Measurements from ENCODE around the gene HIPK2.
"Not testable (repeated sequence)": the region's sequence is repeated elsewhere in the genome, so short reads cannot be mapped to it uniquely, and the experiment has no call there.

HIPK2 gene

DNA sequence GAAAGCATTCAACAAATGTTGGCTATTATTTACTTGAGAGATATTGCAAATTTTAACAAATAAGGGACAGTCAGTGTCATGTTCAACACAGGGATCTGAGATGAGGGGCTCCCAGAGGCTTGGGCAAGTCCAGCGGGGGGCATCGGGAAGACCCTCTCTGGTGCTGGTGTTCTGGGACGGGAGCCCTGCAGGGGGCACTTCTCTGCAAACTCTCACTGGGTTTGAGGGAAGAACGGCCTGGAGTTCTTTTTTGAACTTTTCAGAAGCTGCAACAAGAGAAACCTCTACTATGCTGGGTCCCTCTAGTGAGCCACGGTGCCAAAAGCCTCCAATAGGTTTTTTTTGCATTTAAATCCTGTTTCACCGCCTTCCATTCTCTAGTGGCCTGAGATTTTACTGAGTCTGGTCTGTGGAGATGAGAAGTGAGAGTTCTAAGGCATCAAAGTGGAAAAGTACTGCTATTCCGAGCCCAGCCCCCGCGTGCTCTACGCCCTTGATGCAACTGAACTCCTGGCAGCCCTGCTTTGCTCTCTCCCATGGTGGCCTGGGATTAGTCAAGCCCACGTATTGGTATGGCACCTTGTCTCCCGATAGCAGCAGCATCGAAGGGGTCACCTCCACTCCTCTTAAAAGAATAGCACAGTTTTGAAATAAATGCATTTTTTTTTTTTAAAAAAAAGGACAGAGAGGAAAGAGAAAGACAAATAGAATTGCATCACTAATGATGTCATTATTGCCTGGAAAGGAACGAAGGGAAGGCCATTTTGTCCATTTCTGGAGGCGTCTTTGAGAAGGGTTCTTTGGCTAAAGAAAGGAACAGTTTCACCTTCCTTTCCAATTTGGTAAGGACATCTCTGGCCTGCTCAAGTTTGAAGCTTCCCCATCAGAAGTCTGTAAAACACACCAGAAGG, 210.8 kb downstream of the HIPK2 start:
- no peak for DNase-seq (ENCODE audit: low read depth)

DNA sequence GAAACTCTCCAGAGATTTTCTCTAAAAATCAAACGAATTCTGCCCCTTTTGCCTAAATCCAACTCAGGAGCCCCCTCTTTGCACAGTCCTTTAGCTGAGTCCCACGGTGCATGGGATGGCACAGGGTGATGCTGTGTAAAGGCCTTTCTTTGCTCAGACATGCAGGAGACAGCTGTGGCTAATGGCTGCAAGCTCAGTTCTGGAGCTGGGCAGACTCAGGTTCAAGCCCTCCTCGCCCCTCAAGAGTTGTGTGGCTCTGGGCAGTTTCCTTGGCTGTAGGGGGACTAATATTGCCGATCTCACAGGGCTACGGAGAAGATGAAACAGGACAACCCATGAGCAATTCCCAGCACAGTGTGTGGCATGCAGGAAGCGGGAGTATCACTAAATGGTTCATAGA, 211.7 kb downstream of the HIPK2 start:
- no peak for DNase-seq (ENCODE audit: low read depth)

DNA sequence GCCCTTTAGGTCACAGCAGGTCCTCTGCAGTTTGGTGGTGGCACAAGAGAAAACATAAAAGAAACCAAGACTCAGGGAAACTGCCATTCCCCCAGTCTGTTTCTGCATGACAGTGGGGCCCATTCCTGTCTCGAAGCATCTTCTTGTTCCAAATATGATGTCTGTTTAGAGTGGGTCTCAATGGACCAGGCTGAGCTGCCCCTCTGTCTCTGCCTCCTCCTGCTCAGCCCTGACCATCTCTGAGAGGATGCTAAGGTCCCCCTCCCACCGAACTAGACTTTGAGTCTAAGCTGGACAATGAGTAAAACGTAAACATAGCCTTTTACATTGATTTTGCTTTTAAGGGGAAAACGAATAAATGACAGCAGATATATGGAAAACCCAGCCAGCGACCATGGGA, 213.9 kb downstream of the HIPK2 start:
- DNase-seq (ENCODE audit: low read depth), result no peak

DNA sequence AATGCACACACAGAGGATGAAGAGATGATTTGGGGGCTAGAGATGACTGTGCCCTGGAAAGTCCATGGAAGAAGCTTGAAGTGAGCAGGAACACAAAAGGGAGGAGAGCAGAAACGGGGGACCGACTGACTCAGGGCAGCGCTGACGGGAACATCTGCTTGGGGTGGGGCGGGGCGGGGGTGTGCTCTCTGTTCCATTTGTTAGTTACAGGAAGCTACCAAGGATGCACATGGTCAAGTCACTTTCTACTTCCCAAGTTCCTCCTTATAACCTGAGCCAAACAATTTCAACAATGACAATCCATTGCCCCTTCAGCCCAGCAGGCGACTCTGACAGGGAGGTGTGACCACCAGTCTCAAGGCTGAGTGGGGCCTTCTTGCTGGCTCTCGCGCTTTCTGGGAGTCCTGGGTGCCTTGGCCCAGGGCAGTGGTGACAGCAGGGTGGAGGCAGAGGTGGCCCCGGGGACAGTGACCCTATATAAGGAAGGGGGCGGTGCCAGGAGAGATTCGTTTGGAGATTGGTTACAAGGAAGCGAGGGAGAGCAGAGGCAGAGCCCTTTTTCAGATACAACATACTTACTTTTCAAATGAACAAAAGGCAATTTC, 214.7 kb downstream of the HIPK2 start:
- DNase-seq (ENCODE audit: low read depth), result no peak

DNA sequence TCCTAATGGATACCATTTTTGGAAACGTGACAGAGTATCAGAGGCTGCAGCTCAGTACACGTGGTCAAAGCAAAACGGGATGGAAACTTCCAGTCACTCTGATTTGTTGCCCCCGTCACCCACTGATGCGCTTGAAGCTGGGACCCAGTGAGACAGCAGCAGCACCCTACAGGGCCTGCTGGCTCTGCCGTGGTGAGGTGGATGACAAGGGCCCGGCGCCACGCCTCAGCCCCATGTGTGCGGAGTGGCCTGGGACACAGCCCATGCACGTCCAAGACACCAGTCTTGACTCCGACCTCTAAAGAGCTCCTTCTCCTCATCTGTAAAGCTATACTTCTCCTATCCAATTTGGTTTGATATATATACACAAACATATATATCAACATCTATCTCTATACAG, 215.3 kb downstream of the HIPK2 start:
- DNase-seq (ENCODE audit: low read depth), result no peak

DNA sequence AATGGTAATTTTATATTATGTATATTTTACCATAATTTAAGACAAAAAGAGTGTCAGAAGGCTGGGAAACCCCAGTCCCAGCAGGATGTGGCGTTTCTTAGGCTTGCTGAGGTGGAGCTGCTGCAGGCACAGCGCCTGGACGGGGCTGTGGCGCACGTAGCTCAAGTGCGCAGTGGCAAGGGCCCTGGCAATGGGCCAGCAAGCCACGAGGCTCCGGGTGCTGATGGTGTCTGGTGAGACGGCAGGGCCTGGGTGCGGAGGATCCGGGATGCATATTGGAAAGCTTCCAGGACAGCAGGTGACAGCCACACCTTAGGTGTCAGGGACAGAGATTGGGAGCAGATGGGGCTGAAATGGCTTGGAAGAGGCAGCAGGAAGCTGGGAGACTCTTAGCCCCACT, 217.1 kb downstream of the HIPK2 start:
- no peak for DNase-seq (ENCODE audit: low read depth)

DNA sequence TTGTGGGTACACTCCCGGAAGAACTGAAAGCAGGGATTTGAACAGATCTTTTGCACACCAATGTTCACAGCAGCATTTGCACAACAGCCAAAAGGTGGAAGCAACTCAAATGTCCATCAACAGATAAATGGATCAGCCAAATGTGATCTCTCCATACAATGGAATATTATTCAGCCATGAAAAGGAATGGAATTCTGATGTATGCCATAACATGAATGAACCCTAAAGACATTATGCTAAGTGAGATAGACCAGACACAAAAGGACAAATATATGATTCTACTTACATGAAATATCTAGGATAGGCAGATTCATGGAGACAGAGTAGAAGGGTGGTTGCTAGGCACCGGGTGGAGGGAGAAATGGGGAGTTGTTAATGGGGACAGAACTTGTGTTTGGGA, 217.6 kb downstream of the HIPK2 start:
- no peak for DNase-seq (ENCODE audit: low read depth)

DNA sequence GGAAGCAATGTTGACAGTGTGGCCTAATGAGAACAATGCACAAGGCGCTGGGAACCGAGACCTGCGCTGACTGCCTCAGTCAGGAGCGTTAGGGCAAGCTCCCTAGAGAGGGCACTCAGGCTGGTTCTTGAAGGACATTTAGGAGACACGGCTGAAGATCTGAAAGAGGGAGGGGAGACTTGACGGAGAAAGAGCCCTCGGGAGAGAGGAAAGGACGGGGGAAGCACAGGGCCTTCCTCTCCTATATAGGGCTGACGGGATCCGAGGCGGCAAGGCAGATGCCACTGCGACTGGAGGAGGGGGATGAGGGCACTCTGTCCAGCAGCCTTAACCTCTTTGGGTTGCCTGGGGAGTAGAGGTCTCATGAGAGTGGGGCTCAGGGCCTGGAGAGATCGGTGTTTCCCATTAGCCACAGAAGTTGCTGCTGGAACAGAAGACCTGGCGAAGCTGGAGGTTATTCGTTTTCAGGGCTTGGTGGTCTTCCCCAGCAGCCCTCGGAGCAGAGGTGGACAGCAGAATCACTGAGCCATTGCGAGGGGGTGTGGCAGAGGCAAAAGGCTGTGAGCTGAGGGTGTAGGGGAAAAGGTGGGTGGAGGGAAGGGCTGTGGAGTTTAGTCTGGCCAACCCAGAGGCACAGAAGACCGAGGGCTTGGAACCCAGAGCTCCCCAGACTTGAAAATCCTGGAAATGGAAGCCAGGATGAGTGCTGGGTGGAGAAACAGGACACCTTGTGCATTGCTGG, 218.3 kb downstream of the HIPK2 start:
- no peak for DNase-seq (ENCODE audit: low read depth)

DNA sequence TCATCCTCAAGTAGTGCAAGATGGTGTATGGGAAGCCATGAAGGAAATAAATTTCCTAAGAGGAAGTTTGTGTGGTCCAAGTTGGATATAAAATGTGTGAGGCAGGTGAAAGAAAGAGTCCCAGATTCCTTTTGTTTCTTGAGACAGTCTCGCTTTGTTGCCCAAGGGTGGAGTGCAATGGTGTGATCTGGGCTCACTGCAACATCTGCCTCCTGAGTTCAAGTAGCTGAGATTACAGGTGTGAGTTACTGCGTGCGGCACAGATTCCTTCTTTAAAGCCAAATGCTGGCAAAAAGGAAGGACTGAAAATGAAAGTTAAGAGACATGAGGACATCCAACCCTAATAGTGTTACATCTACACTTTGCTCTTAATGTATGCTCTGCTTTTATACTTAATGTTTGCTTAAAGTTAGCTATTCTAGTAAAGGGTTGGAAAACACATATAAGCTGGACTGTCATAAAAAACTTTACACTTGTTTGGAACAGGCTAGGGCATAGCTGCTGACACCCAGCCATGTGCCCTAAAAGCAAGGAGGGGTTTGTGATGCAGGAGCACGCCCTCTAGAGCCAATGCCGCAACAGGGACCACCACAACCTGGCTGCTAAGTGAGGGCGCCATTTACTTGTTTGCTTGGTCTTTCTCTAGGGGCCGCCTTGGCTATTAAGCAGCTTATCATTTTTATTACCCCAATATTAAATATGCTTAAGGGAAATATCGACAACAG, 219.8 kb downstream of the HIPK2 start:
- DNase-seq (ENCODE audit: low read depth), result no peak

DNA sequence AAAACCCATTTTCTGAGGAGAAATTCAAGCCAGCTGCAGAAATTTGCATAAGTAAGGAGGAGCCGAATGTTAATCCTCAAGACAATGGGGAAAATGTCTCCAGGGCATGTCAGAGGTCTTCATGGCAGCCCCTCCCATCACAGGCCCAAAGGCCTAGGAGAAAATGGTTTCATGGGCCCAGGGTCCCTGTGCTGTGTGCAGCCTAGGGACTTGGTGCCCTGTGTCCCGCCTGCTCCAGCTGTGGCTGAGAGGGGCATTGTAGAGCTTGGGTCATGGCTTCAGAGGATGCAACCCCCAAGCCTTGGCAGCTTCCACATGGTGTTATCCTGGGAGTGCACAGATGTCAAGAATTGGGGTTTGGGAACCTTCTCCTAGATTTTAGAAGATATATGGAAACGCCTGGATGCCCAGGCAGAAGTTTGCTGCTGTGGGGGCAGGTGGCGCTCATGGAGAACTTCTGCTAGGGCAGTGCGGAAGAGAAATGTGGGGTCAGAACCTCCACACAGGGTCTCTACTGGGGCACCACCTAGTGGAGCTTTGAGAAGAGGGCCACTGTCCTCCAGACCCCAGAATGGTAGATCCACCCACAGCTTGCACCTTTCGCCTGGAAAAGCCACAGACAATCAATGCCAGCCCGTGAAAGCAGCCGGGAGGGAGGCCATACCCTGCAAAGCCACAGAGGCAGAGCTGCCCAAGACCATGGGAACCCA, 223.7 kb downstream of the HIPK2 start:
- not testable (repeated sequence) for DNase-seq (ENCODE audit: low read depth)

DNA sequence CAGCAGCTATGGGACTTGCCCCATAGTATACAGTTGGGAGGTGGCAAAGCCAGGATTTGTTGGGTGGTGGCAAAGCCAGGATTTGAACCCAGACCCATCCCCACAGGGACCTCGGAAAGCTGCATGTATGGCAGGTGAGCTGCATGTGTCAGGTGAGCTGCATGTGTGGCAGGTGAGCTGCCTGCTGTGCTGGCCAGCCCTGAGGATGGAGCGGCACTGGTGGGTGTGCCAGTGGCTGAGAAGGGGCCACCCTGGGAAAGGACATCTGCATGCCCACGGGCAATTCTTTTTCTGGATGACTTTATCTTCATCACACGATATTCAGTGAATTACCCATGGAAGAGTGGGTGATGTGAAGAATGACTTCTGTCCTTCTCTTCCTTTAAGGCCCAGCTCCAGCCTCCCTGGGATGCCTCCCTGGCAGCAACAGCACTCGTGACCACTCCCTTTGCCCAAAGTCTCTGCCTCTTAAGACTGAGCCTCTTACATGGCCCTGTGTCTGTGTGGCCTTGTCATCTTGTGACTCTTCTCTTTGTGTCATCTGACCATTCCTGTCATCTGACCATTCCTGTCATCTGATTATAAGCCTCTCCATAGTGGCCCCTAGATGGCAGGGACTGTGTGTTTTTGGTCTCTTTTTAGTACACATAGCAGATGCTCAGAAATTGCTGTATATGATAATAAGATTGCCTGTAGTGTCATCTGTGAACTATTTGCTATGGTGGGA, 229.3 kb downstream of the HIPK2 start:
- DNase-seq (ENCODE audit: low read depth), result no peak

DNA sequence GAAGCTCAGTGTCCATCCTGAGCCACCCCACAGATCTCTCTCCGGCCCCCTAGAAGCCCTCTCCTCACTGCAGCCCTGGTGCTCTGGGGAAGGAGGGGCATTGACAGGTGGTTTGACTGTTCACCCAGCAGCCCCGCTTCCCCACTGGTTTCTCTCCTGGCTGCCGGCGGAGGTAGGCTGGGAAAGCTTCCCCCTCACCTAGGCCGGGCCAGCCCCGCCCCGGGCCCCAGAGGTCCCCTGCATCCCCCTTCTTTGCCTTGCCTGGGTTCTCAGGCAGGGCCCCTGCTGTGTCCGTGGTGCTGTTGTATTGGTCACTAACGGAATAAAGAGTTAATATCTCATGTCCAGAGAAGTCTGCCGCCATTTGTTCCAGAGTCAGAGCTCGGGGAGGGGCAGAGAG, 233.2 kb downstream of the HIPK2 start:
- no peak for DNase-seq (ENCODE audit: low read depth)

DNA sequence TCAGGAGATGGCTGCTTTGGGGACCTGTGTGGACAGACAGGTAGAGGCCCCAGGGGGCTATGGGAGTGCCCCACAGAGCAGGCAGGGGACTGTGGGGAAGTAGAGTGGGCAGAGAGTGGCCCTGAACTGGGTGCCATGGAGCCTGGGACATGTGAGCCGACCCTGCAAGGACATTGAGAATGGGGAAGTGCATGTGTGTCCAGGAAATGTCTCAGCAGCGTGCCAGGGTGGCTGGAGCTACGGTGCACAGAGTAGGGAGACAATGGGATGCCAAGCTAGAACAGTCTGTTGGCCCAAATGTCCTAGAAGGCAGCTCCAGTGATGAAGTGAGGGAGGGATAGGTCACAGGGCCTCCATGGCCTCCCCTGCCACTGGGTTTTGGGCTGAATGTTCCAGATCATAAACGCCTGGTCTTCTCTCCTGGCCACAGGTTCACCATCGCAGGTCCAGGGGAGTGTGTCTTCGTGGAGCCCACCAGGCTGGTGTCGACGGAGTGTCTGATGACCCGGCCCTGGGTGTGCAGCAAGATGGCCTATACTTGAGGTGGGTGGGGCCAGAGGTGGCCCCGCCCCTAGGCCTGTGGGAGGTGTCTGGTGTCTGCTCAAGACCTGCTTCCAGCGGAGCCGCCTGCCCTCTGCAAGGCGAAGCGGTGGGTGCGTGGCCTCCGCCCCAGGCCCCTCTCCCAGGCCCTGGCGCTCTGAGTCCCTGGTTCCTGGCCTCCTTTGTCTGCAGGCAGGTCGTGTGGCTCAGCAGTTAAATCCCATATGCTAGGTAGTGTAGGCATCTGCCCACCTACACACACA, 233.8 kb downstream of the HIPK2 start:
- no peak for DNase-seq (ENCODE audit: low read depth)

DNA sequence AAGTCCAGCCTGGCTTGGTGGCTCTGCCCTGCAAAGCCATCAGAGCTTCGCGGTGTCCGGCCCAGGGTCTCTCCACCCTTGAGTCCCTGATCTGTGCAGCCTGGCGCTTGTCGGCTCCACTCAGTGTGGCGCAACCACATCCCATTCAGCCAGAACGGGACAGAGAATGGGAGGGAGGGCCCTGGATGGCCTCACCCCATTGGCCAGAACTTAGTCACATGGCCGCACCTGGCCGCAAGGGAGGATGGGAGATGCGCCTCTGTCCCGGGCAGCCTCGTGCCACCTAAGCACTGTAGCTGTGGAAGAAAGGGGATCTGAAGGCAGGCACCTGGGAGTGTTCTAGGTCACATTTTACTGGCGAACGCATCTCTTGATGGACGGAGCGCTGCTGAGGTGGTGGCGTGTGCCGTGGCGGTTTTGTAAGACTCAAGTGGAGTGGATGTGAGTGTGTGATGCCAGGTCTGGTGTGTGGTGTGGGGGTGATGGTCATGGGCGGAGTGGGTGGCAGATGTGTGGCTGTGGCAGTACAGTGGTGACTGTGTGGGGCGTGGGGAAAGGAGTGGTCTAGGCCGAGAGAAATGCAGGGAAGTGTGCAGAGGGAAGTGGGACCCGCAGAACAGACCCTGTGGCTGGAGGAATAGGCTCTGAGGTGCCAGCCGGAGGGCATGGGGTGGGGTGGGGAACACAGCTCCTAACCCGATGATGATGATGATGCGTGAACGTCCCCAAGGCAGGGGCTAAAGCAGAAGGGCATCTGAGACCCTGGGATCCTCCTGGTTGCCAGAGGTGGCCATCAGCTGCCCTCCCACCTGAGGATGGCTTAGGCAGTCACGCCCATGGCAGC, 235.3 kb downstream of the HIPK2 start:
- DNase-seq (ENCODE audit: low read depth), result no peak

DNA sequence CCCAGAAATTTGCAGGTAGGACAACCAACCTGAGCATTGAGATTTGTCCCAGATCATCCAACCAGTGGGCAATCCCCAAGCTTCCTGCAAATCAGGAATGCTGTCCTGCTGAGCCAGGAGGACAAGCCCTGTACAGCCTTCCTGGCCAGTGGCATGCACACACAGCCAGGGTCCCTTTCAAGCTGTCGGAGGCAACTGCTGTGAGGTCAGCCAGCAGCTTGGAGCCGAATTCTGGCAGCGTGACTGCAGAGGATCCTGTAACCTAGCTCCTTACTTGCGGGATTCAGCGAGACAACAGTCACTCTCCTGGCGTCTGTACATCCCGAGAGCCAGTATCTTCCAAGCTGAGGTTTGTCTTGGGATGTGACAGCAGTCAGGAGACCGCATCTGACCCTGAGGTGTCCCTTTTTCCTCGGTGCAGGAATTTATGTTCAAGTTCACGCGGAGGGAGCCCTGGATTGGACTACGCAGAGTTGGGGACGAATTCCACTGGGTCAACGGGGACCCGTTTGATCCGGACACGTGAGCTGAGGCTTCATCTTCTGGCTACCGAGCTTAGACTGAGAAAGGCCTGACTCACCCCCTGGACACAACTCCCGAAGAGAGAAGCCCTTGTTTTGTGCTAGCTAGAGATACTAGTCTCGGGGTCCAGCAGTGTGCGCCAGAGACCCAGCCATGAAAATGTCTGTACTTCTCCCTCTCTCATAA, 236.0 kb downstream of the HIPK2 start:
- DNase-seq (ENCODE audit: low read depth), result no peak

DNA sequence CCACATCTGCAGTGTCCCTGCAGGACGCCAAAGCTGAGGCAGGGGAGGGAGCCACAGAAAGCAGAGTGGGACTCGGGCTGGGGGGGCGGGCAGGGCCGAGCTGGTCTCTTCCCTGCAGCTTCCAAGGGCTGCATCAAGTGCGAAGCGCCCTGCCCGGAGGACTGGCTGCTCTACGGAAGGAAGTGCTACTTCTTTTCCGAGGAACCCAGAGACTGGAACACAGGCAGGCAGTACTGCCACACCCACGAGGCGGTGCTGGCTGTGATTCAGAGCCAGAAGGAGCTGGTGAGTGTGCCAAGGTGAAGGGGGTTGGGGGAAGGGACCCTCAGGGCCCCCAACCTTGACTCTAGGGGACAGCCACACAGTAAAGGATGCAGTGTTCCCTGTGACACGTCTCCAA, 237.6 kb downstream of the HIPK2 start:
- DNase-seq (ENCODE audit: low read depth), result no peak

DNA sequence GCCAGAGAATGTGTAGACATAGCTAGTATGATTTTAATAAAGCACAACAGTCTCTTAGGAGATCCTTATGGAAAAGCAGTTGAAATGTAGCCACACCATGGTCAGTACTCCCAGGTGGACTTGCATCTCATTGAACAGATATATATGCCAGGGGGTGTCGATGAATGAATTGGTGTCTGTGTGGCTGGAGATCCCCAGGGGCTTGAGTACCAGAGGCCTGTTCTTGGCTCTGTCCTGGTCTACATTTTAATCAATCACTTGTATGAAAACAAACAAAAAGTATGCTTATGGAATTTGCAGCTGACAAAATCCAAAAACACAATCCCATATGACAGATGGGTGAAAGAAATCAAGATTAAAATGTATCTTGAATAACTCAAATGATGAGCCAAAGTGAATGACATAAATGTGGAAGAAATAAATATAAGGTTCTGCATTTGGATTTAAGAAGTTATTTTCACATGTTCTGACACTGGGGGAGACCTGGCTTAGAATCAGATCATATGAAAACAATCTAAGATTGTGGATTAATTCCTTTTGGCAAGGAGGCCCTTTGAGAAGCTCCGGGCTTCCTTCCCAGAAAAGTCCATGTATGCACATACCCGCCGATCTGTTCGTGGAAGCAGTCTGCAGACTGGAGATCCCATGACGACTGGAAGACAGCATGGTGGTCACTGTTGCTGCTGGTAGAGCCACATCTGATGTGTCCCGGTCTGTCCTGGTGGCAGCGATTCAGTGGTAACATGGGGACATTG, 238.7 kb downstream of the HIPK2 start:
- DNase-seq (ENCODE audit: low read depth), result no peak

DNA sequence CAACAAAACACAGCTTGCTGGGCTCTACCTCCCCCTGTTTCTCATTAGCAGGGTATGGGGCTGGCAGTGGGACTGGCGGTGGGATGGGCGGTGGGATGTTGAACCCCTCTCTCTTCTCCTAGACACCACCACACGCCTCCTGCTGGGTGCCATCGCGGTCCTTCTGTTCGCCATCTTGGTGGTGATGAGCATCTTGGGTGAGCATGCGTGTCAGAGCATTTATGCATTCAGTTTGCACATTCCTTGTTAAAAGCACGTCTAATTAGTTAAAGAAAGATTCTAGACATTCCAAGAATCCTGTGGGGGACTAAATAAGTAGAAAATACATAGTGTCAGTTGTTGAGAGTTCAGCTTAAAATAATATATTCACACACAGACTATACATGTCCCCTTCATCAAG, 241.6 kb downstream of the HIPK2 start:
- DNase-seq (ENCODE audit: low read depth), result no peak
